ENCODE data around the gene CYP4B1.
"Not testable (repeated sequence)": the region's sequence is repeated elsewhere in the genome, so short reads cannot be mapped to it uniquely, and the experiment has no call there.

The CYP4B1 gene

GRCh38 chr1:46816930-46817329, 18.1 kb downstream of the CYP4B1 start:
- no peak for DNase-seq (ENCODE audit: low read depth)

- no peak for DNase-seq (ENCODE audit: low read depth)
Observed at GRCh38 chr1:46817814-46818213, 19.0 kb downstream of the CYP4B1 start.

GRCh38 chr1:46818591-46818990, 19.7 kb downstream of the CYP4B1 start:
- DNase-seq (ENCODE audit: low read depth) = no peak

DNA sequence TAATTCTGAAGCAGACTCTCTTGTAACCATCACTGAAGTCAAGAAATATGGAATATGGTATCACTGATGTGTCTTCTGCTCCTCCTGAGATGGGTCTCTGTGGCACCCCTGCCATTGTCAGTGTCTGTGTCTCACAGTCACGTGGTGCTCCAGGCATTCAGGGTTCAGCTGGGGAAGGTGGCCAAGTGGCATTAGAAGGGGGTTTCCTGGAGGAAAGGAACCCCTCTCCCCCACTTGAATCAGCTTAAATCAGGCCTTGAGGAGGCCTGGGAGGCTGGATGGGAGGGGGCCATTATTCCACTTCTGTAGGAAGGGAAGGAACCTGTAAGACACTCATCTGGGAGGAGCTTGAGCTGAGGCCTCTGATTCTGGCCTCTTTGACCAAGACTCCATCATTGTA, 20.5 kb downstream of the CYP4B1 start:
- DNase-seq (ENCODE audit: low read depth) = no peak

DNA sequence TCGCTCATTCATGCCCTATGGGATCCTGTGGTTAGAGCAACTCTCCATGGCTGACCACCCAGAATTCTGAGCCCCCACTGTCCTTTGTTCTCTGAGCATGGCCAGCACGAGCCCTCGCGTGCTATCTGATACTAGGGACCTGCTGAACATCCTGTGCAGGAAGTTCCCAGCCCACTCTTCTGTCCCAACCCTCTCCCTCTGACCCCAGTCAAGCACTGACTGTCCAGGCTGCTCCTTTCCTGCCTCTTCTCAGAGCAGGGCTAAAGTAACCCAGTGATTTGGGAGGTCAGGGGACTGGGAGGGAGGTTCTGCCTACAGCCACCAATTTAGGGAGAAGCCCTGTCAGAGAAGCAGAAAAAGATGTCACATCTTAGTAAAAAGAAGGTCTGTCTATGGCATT, 21.2 kb downstream of the CYP4B1 start:
- DNase-seq (ENCODE audit: low read depth) = no peak

- no peak for DNase-seq (ENCODE audit: low read depth)
Observed at GRCh38 chr1:46820560-46821060, 21.8 kb downstream of the CYP4B1 start.

GRCh38 chr1:46822248-46822826, 23.5 kb downstream of the CYP4B1 start:
- DNase-seq (ENCODE audit: low read depth) = no peak

DNA sequence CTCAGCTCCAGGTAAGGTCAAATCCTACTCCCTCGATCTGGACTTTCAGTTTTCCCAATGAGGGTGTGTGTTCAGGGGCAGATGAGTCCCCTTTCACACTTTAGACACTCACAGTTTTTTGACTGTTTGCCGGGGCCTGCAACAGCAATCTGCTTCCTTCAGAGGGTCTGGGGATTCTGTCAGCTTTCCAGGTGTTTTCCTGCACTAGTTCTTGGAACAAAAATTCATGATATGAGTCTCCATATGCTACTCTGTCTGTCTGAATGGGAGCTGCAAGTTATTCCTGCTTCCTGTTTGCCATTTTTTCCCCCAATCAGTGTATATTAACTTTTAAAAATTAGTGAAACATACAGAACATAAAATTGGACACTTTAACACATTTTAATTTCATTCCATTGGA, 24.3 kb downstream of the CYP4B1 start:
- DNase-seq (ENCODE audit: low read depth) = no peak

DNA sequence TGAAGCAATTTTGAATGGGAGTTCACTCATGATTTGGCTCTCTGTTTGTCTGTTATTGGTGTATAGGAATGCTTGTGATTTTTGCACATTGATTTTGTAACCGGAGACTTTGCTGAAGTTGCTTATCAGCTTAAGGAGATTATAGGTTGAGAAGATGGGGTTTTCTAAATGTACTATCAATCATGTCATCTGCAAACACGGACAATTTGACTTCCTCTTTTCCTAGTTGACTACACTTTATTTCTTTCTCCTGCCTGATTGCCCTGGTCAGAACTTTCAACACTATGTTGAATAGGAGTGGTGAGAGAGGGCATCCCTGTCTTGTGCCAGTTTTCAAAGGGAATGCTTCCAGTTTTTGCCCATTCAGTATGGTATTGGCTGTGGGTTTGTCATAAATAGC, 28.0 kb downstream of the CYP4B1 start:
- not testable (repeated sequence) for DNase-seq (ENCODE audit: low read depth)

- no peak for DNase-seq (ENCODE audit: low read depth)
Observed at GRCh38 chr1:46830665-46831322, 31.9 kb downstream of the CYP4B1 start.

DNA sequence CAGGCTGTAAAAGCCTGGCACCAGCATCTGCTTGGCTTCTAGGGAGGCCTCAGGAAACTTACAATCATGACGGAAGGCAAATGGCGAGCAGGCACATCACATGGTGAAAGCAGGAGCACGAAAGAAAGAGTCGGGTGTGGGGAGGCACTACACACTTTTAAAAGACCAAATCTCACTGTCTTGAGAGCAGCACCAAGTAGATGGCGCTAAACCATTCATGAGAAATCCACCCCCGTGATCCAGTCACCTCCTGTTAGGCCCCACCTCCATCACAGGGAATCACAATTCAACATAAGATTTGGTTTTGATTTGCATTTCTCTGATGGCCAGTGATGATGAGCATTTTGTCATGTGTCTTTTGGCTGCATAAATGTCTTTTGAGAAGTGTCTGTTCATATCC, 36.6 kb downstream of the CYP4B1 start:
- DNase-seq (ENCODE audit: low read depth) = not testable (repeated sequence)

GRCh38 chr1:46846386-46846785, 47.5 kb downstream of the CYP4B1 start:
- not testable (repeated sequence) for DNase-seq (ENCODE audit: low read depth)

- not testable (repeated sequence) for DNase-seq (ENCODE audit: low read depth)
Observed at GRCh38 chr1:46857660-46858065, 58.8 kb downstream of the CYP4B1 start.

- DNase-seq (ENCODE audit: low read depth) = no peak
Observed at GRCh38 chr1:46862348-46862747, 63.5 kb downstream of the CYP4B1 start.
